A549 treated with dexamethasone at 1 μM for 4 hours (cell line): ENCODE data around the gene ADGRG3. TPM values are rescaled to one million over a fixed set of nuclear protein-coding genes. Genes with fewer than 3 reads are reported as not detected.

Experiments
- total RNA-seq: library from RNA; stranded (reverse); fragments of 200-300 nt; extraction: Qiagen RNA extraction; gene quantifications from 5 replicates; pipeline ENCODE4 v1.2.3, GENCODE V29; 2022

Gene ADGRG3
- total RNA-seq: 0.43 to 0.71 TPM (median 0.62 TPM) in 5 replicates

DNA sequence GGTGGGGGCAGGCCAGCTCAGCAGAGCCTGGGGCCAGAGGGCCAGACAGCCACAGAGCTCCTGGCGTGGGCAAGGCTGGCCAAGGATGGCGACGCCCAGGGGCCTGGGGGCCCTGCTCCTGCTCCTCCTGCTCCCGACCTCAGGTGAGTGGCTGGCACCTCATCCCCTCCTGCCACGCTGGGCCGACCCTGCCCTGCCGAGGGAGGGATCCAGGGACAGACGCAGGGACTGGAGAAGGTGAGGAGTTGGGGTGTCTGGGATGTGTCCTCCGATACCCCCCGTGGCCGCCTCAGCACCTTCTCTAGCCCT lies at the start of gene ADGRG3:
Gene ADGRG3 (plus strand): TSS at position 44 of the 309 bp plus-strand sequence. CDS start 42 bp downstream, at position 86.

DNA sequence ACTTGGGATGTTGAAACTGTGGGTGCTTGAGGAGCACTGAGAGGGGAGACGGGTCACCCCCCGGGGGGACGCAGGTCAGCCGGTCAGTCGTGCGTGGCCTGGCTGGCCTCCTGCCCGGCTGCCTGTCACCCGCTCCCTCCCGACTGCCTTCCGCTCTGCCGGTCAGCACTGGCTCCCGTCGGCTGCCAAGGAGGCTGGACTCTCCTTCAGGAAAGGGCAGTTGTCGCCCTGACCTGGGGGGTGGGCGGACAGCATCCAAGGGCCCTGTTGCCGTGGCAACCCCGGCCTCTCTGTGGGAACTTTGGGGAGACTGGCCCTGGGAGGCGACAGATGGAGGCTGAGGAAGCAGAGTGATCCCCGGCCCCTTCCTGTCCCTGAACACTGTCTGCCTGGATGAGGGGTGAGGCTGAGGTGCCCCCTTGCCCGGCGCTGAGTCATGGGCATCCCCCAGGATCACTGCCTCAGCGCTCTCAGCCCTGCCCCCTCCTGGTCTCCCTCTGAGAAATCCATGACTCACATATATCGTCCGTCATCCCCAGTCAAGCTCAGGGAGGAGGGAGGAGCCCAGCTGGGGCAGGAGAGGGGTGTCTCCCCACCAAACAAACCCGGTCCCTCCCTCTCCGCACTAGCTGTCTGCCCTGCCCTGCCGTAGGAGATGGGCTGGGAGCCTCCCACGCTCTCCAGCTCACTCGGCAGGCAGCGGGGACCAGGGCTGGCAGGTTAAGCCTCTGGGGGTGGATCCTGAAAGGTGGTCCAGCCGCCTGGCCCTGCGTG lies 39.9 kb upstream of the ADGRG3 start, which contains the start of gene ADGRG1:
Gene ADGRG1 (plus strand): TSS at position 623 of the 774 bp plus-strand sequence. CDS start 21,658 bp downstream, outside the sequence.

DNA sequence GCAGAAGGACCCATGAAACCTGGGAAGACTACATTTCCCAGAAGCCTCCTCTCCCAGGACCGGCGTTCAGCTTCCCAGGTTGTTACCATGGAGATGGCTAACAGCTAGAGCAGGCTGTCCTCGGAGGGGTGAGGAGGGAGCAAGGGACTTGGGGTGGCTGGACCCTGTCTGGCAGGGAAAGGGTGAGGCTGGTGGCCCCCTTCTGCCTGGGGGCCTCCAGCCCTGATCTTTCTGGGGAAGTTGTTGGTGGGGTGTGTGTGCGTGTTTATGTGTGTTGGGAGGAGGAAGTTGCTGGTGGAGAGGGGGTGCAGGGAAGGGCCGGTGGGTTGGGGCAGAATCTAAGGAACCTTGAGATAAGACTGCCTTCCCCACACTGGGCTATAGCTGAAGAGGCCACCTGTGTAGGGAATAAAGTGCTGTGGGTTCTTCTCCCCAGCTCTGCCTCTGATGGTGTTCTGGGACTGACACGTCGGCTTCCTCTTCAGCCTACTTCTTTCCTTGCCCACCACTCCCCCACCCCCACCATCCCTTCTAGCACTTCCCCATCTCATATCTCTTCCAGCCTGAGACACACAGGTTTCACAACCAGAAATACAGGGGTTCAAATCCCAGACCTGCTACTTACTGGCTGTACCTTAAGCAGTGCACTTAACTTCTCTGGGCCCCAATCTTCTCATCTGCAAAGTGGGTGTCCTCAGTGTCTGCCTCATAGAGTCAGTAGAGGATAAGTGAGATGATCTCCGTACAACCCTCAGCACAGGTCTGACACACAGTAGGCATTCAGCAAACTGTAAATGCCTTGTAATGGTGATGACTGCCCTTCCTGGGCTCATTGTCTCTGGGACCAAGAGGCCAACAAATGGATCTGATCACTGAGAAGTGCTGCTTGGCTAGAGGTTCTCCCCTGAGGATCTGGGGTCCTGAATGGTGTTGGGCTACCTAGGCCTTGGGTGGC lies 26.9 kb downstream of the ADGRG3 start, which contains the start of gene DRC7:
Gene DRC7 (plus strand): TSS at position 82 of the 955 bp plus-strand sequence. CDS start 3,144 bp downstream, outside the sequence.

DNA sequence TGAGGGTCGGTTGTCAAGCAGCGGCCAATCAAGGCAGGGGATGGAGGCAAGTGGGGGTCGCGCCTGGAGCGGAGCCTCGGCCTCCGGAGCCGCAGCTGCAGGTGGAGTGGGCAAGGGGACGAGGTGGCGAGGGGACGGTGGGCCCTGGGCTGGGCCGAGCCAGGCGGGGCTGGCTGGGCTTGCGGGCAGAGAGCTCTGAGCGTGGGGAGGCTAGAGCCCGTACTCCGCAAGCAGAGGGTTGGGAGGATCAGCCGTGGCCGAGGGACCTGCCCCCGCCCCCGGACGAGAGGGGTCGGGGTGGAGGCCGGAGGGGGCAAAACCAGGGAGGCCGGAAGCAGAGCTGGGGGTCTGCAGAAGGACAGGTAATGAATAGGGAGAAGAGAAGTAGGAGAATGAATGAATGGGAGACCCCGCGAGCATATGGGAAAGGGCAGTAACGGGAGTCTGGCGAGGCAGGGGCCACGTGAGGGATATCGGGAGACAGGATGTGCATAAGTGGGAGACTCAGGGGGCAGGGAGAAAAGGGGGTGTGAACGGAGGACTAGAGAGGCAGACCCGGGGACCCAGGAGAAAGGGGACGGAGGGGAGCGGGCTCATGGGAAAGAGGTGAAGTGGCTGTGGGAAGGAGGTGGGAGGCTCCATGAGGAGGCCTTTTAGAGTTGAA lies 67.8 kb downstream of the ADGRG3 start, which contains the start of gene KATNB1:
Gene KATNB1 (plus strand): TSS at position 16 of the 664 bp plus-strand sequence. CDS start 1,474 bp downstream, outside the sequence.

Other genes starting within 250 kb of the ADGRG3 start
- gene CIAPIN1, start 220.9 kb upstream of the ADGRG3 start, total RNA-seq: 63.2 to 90.0 TPM (median 67.1 TPM) in 5 replicates
- gene COQ9, start 220.8 kb upstream of the ADGRG3 start, total RNA-seq: 37.7 to 52.7 TPM (median 51.3 TPM) in 5 replicates
- gene POLR2C, start 205.6 kb upstream of the ADGRG3 start, total RNA-seq: 93.5 to 162 TPM (median 98.7 TPM) in 5 replicates
- 29.0 to 40.9 TPM (median 33.6 TPM) in 5 replicates for gene DOK4, start 181.8 kb upstream of the ADGRG3 start, total RNA-seq
- 5.2 to 9.7 TPM (median 8.3 TPM) in 5 replicates for gene CCDC102A, start 131.7 kb upstream of the ADGRG3 start, total RNA-seq
- 0.05 to 0.08 TPM (median 0.07 TPM) in 3 of 5 replicates, not detected in the others for gene ADGRG5, start 125.7 kb upstream of the ADGRG3 start, total RNA-seq
- 130 to 241 TPM (median 206 TPM) in 5 replicates for gene ADGRG1, start 39.7 kb upstream of the ADGRG3 start, total RNA-seq
- 0.04 to 0.06 TPM in 2 of 5 replicates, not detected in the others for gene DRC7, start 26.5 kb downstream of the ADGRG3 start, total RNA-seq
- gene KATNB1, start 67.5 kb downstream of the ADGRG3 start, total RNA-seq: 14.2 to 17.7 TPM (median 16.1 TPM) in 5 replicates
- gene KIFC3, start 134.2 kb downstream of the ADGRG3 start, total RNA-seq: 96.7 to 124 TPM (median 119 TPM) in 5 replicates